Cardiac muscle cell (in vitro differentiated cells and primary cell): ENCODE results near the gene KIAA0753. TPM values are rescaled to one million over a fixed set of nuclear protein-coding genes. Genes with fewer than 3 reads are reported as not detected.
"Not testable (repeated sequence)": the region's sequence is repeated elsewhere in the genome, so short reads cannot be mapped to it uniquely, and the experiment has no call there.

Experiments
- DNase-seq, 2 donors: peaks; one replicate each; pipeline versions ENCODE4 v3.0.0 to v3.0.0-alpha.2; 2010 to 2017; ENCODE audit warnings: low read depth in 1 of 2, low spot score in 1 of 2
- H3K27ac ChIP-seq: fragments of 200-600 bp; sonication (generic); 2 replicates; pipeline ENCODE4 v1.5.1; 2016
- H3K27me3 ChIP-seq: fragments of 200-600 bp; sonication (generic); 2 replicates; pipeline ENCODE4 v1.6.0; 2016; ENCODE audit warnings: control low read depth
- H3K36me3 ChIP-seq: fragments of 200-600 bp; sonication (generic); 2 replicates; pipeline ENCODE4 v1.5.1; 2016; ENCODE audit warnings: control low read depth
- H3K4me1 ChIP-seq: fragments of 200-600 bp; sonication (generic); 2 replicates; pipeline ENCODE4 v1.8.1; 2017; ENCODE audit warnings: low read depth, mild to moderate bottlenecking, mixed run types
- H3K4me3 ChIP-seq: fragments of 200-600 bp; sonication (generic); 2 replicates; pipeline ENCODE4 v1.5.1; 2016; ENCODE audit warnings: mild to moderate bottlenecking
- H3K9me3 ChIP-seq: fragments of 200-600 bp; sonication (generic); 2 replicates; pipeline ENCODE4 v1.5.1; 2017; ENCODE audit warnings: low read depth, mild to moderate bottlenecking, control low read depth
- CTCF ChIP-seq: IDR thresholded peaks from 2 replicates; pipeline ENCODE4 v1.5.1; 2012; ENCODE audit warnings: low read depth, mild to moderate bottlenecking, low read length
- polyA plus RNA-seq: library from polyadenylated mRNA; unstranded; fragments of >200 nt; fragmentation: Nextera tagmentation; extraction: Ambion mirVana; gene quantifications from 2 replicates; pipeline ENCODE4 v1.2.1, GENCODE V29; 2016
- total RNA-seq: library from RNA; depleted of rRNA; stranded (reverse); fragments of >200 nt; gene quantifications from 2 replicates; pipeline ENCODE4 v1.2.3, GENCODE V29; 2016

Gene KIAA0753
- total and polyA plus RNA-seq, 2 experiments from 2014 or later = 9.2 to 13.5 TPM

GRCh38 chr17:6668727-6669425 is 28.4 kb upstream of the KIAA0753 start:
- Histone ChIP-seq H3K9me3 (no peaks in the 10 kb centered on the region), H3K4me1 (no peaks in the 10 kb centered on the region), H3K27me3 (no peaks in the 10 kb centered on the region), H3K36me3 (no peaks in the 10 kb centered on the region), H3K27ac (no peak overlapping the region), H3K4me3 (no peak overlapping the region)
- no peak for TF ChIP-seq CTCF
- DNase-seq = no peak

- Histone ChIP-seq H3K27me3 (peaks cover 4% of the 10 kb centered on the region), H3K9me3 (no peaks in the 10 kb centered on the region), H3K4me1 (no peaks in the 10 kb centered on the region), H3K27ac (no peak overlapping the region), H3K36me3 (no peaks in the 10 kb centered on the region), H3K4me3 (no peak overlapping the region)
- no peak for TF ChIP-seq CTCF
- DNase-seq = no peak
Measured at GRCh38 chr17:6668219-6668618, 27.7 kb upstream of the KIAA0753 start.

- no peak for TF ChIP-seq CTCF
- DNase-seq = no peak
- Histone ChIP-seq H3K27ac (no peak overlapping the region), H3K4me3 (no peak overlapping the region), H3K4me1 (no peaks in the 10 kb centered on the region), H3K36me3 (no peaks in the 10 kb centered on the region), H3K27me3 (peaks cover 10% of the 10 kb centered on the region), H3K9me3 (no peaks in the 10 kb centered on the region)
Measured at GRCh38 chr17:6667516-6667915, 27.0 kb upstream of the KIAA0753 start.

GRCh38 chr17:6666557-6666956 is 26.0 kb upstream of the KIAA0753 start:
- no peak for DNase-seq
- TF ChIP-seq CTCF = no peak
- no peak overlapping the region for H3K27ac ChIP-seq
- no peaks in the 10 kb centered on the region for H3K36me3 ChIP-seq
- no peaks in the 10 kb centered on the region for H3K4me1 ChIP-seq
- H3K9me3 ChIP-seq = no peaks in the 10 kb centered on the region
- H3K27me3 ChIP-seq = peaks cover 17% of the 10 kb centered on the region
- H3K4me3 ChIP-seq = no peak overlapping the region

GRCh38 chr17:6666077-6666521 is 25.6 kb upstream of the KIAA0753 start:
- peak; percentile 96 for TF ChIP-seq CTCF
- DNase-seq = peak; percentile 85 to 89
- no peak overlapping the region for H3K4me3 ChIP-seq
- H3K36me3 ChIP-seq = no peaks in the 10 kb centered on the region
- H3K9me3 ChIP-seq = no peaks in the 10 kb centered on the region
- H3K27me3 ChIP-seq = peaks cover 21% of the 10 kb centered on the region
- H3K4me1 ChIP-seq = no peaks in the 10 kb centered on the region
- no peak overlapping the region for H3K27ac ChIP-seq

GRCh38 chr17:6663200-6663599 is 22.7 kb upstream of the KIAA0753 start:
- not testable (repeated sequence) for H3K9me3 ChIP-seq, H3K4me1 ChIP-seq, H3K36me3 ChIP-seq, H3K27ac ChIP-seq, DNase-seq, H3K4me3 ChIP-seq
- H3K27me3 ChIP-seq = peaks cover 45% of the 10 kb centered on the region
